WERI-Rb-1 (cell line): ENCODE data around the gene EFTUD2.
A peak's percentile ranks its signal among the peaks of the same experiment; 100 is the strongest.

Experiments used
- DNase-seq: peaks from one replicate; pipeline ENCODE4 v3.0.0-alpha.2; 2020
- H3K27ac ChIP-seq: fragments of 250-450 bp; sonication (Bioruptor Pico); 2 replicates; pipeline ENCODE4 v1.5.1; 2020; ENCODE audit warnings: mild to moderate bottlenecking, moderate library complexity
- H3K27me3 ChIP-seq: fragments of 250-450 bp; sonication (Bioruptor Pico); 2 replicates; pipeline ENCODE4 v1.5.1; 2021; ENCODE audit warnings: mild to moderate bottlenecking, low read depth, moderate library complexity; ENCODE audit not compliant: insufficient read depth, severe bottlenecking
- H3K36me3 ChIP-seq: fragments of 250-450 bp; sonication (Bioruptor Pico); 2 replicates; pipeline ENCODE4 v1.5.1; 2020; ENCODE audit warnings: mild to moderate bottlenecking, moderate library complexity
- H3K4me3 ChIP-seq: 2 replicates; pipeline ENCODE4 v1.5.1; 2011; ENCODE audit warnings: low read depth, mild to moderate bottlenecking, control low read depth, low read length
- H3K9me3 ChIP-seq: fragments of 250-450 bp; sonication (Bioruptor Pico); 2 replicates; pipeline ENCODE4 v1.5.1; 2021; ENCODE audit warnings: mild to moderate bottlenecking, moderate library complexity; ENCODE audit not compliant: severe bottlenecking
- TF ChIP-seq, protein P1 (sequence below): IDR thresholded peaks from 2 replicates; pipeline ENCODE4 v1.5.1; 2011; ENCODE audit warnings: low read depth, mild to moderate bottlenecking, control low read depth, inconsistent platforms, low read length

Gene EFTUD2

DNA sequence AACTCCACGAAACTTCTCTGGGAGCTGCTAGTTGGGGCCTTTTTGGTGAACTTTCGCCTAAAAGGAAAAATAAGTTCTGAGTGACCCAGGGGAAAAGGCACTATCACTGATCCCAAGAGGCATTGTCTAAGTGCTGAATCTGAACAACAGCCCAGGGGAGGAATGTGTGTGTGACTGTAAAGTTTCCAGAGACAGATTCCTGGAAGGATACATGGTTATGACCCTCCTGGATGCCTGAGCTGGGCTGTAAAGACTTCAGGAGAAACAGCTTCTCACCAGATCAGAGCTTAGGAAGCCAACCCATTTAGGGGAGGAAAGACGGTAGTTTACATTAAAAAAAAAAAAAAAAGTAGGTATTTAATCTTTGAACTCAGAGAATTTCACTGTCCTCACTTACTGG is 31.4 kb downstream of the EFTUD2 start:
- no peaks in the 10 kb centered on the region for H3K9me3 ChIP-seq
- H3K36me3 ChIP-seq: peaks cover 82% of the 10 kb centered on the region
- no peak for DNase-seq
- TF ChIP-seq, protein P1, sequence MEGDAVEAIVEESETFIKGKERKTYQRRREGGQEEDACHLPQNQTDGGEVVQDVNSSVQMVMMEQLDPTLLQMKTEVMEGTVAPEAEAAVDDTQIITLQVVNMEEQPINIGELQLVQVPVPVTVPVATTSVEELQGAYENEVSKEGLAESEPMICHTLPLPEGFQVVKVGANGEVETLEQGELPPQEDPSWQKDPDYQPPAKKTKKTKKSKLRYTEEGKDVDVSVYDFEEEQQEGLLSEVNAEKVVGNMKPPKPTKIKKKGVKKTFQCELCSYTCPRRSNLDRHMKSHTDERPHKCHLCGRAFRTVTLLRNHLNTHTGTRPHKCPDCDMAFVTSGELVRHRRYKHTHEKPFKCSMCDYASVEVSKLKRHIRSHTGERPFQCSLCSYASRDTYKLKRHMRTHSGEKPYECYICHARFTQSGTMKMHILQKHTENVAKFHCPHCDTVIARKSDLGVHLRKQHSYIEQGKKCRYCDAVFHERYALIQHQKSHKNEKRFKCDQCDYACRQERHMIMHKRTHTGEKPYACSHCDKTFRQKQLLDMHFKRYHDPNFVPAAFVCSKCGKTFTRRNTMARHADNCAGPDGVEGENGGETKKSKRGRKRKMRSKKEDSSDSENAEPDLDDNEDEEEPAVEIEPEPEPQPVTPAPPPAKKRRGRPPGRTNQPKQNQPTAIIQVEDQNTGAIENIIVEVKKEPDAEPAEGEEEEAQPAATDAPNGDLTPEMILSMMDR: no peak
- no peak overlapping the region for H3K27ac ChIP-seq
- H3K4me3 ChIP-seq: no peak overlapping the region
- H3K27me3 ChIP-seq: no peaks in the 10 kb centered on the region

DNA sequence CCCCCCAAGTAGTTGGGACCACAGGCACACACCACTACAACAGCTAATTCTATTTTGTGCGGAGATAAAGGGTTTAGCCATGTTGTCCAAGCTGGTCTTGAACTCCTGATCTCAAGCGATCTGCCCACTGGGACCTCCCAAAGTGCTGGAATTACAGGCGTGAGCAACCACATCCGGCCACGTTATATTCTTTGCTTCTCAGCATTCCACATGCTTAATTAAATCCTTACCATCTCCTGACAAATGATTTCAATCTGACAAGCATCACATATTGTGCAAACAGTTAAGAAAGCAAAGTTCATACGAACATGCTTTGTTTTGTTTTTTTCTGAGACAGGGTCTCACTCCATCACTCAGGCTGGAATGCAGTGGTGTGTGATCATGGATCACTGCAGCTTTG is 33.3 kb downstream of the EFTUD2 start:
- TF ChIP-seq, protein P1: no peak
- Histone ChIP-seq H3K36me3 (peaks cover 78% of the 10 kb centered on the region), H3K9me3 (no peaks in the 10 kb centered on the region), H3K27me3 (no peaks in the 10 kb centered on the region), H3K4me3 (no peak overlapping the region), H3K27ac (no peak overlapping the region)
- DNase-seq: no peak

DNA sequence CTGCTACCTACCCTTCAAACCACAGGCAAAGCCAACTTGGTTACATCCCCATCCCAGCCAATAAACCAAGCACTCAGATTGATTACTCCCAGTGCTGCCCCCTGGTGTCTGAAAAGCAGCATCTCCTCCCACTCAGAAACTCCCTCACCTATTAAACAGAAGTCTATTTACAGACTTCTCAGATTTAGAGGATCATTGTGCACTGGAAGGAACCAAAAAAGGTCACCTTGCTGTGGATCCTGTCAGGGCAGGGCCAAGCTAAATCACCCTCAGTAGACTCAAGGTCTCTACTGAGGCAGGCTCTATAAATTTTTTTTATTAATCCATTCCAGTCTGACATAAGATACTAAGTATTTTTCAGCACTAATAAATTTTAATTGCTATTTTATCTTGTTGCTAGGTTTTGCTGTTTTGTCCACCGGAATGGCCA is 34.0 kb downstream of the EFTUD2 start:
- Histone ChIP-seq H3K9me3 (no peaks in the 10 kb centered on the region), H3K36me3 (peaks cover 80% of the 10 kb centered on the region), H3K27me3 (no peaks in the 10 kb centered on the region), H3K4me3 (no peak overlapping the region), H3K27ac (no peak overlapping the region)
- TF ChIP-seq, protein P1: peak; percentile 81
- DNase-seq: peak; percentile 81

DNA sequence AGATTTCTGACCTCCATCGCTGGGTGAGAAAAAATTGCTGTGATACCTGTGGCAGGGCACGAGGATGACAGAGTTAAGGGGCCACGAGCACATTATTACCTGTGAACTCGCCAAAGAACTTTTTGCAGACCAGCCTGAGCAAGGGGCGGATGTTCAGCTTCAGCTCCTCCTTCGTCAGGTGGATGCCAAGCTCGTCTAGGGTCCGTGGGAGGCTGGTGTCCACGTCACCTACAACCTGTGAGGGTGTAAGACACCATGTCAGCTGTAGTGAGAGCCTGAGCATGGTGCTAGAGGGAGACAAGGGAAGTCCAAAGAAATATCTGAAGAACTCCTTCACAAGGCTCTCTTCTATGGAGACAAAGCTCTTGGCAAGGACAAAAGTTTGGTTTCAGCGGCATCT is 34.4 kb downstream of the EFTUD2 start:
- Histone ChIP-seq H3K9me3 (no peaks in the 10 kb centered on the region), H3K4me3 (no peak overlapping the region), H3K27ac (no peak overlapping the region), H3K27me3 (no peaks in the 10 kb centered on the region), H3K36me3 (peaks cover 80% of the 10 kb centered on the region)
- DNase-seq: no peak
- TF ChIP-seq, protein P1: no peak

DNA sequence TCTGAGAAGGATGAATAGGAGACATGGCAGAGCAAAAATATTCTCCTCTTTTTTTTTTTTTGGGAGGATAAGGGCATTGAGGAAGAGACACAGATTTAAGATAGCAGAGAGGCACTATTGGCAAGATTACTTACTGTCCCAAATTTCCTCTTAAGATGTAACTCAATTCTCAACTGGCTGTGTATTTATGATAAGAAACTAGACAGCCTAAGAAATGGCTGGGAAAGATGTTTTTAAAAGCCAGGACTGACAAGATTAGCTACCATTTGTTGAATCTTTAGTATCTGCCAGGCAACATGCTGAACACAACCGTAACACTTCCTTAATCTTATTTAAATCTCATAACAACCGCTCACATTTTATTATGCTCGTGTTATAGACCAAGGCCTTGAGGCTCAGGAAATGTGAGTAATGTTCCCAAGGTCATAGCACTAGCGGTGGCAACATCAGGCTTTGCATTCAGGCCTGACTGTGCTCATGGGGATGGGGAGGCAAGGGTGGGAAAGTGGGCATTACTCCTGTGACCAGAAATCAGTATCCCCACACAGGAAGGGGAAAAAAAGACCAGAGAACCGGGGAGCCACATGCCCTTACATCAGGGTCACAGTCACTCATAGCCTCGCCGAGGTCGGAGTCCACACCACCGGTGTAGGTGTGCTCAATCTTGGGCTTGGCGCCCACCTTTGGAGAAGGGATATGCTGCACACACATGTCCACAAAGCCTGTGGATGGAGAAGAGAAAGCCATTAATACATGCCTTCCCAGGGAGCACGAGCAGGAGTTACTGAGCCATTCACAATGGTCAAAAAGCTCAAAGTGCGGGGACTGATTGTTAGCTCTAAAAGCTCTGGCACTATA is 36.0 kb downstream of the EFTUD2 start:
- no peak overlapping the region for H3K4me3 ChIP-seq

More for the DNA sequence above, 36.0 kb downstream of the EFTUD2 start:
- H3K27me3 ChIP-seq: no peaks in the 10 kb centered on the region
- H3K36me3 ChIP-seq: peaks cover 80% of the 10 kb centered on the region
- H3K9me3 ChIP-seq: no peaks in the 10 kb centered on the region
- DNase-seq: no peak
- H3K27ac ChIP-seq: no peak overlapping the region
- TF ChIP-seq, protein P1: no peak
